Stimulated activated naive B cell treated with anti-CD40 and anti-IgM and Interleukin-4, amounts not matched to agents 10 μg/mL and 1 μg/mL and 100 μg/mL, for 72 hours (primary cell): Measurements from ENCODE around the gene ATP11B.

Experiments
- ATAC-seq, 2 donors: fragments of 150-1000 bp; cut with Tn5 transposase; replicated peaks; 2 replicates each; pipeline ENCODE4 v1.10.0; 2021; ENCODE audit warnings: moderate library complexity in 1 of 2
- DNase-seq: peaks from one replicate; pipeline ENCODE4 v3.0.0; 2021
- H3K27ac Mint-ChIP-seq: one replicate; pipeline ENCODE4 v1.8.0; 2022; ENCODE audit warnings: mild to moderate bottlenecking, mixed read lengths
- H3K27me3 Mint-ChIP-seq, 2 donors: one replicate each; pipeline ENCODE4 v1.8.0; 2022; ENCODE audit warnings: mixed read lengths in 2 of 2
- H3K36me3 Mint-ChIP-seq, 2 donors: one replicate each; pipeline ENCODE4 v1.8.0; 2022; ENCODE audit warnings: mixed read lengths in 2 of 2, mild to moderate bottlenecking in 1 of 2
- H3K4me1 Mint-ChIP-seq, 2 donors: one replicate each; pipeline ENCODE4 v1.8.0; 2022; ENCODE audit warnings: mixed read lengths in 2 of 2, mild to moderate bottlenecking in 1 of 2
- H3K4me3 Mint-ChIP-seq, 2 donors: one replicate each; pipeline ENCODE4 v1.8.0; 2022; ENCODE audit warnings: mild to moderate bottlenecking in 2 of 2, mixed read lengths in 2 of 2, moderate library complexity in 1 of 2
- H3K9me3 Mint-ChIP-seq, 2 donors: one replicate each; pipeline ENCODE4 v1.8.0; 2022; ENCODE audit warnings: mixed read lengths in 2 of 2, mild to moderate bottlenecking in 1 of 2

The ATP11B gene

GRCh38 chr3:182954553-182955235 is 161.4 kb downstream of the ATP11B start:
- peak; percentile 42 to 60 for ATAC-seq
- Mint-ChIP-seq H3K9me3 (no peaks in the 10 kb centered on the region), H3K36me3 (peaks cover 40 to 49% of the 10 kb centered on the region in 2 donors), H3K27me3 (no peaks in the 10 kb centered on the region), H3K27ac (no peak overlapping the region), H3K4me1 (peaks cover 4 to 15% of the 10 kb centered on the region in 2 donors), H3K4me3 (no peak overlapping the region)
- no peak for DNase-seq

- Mint-ChIP-seq H3K4me1 (peaks cover 4 to 24% of the 10 kb centered on the region in 2 donors), H3K27ac (no peak overlapping the region), H3K27me3 (no peaks in the 10 kb centered on the region), H3K4me3 (no peak overlapping the region), H3K36me3 (peaks cover 34 to 47% of the 10 kb centered on the region in 2 donors), H3K9me3 (no peaks in the 10 kb centered on the region)
- ATAC-seq = no peak
- DNase-seq = no peak
Observed at GRCh38 chr3:182957226-182957625, 163.9 kb downstream of the ATP11B start.

- DNase-seq (no peak), ATAC-seq (no peak)
- Mint-ChIP-seq H3K27me3 (no peaks in the 10 kb centered on the region), H3K36me3 (peaks cover 33 to 47% of the 10 kb centered on the region in 2 donors), H3K9me3 (no peaks in the 10 kb centered on the region), H3K4me1 (peaks cover 3 to 24% of the 10 kb centered on the region in 2 donors), H3K27ac (peak overlapping the region; percentile 84), H3K4me3 (no peak overlapping the region)
Observed at GRCh38 chr3:182957676-182958266, 164.5 kb downstream of the ATP11B start.

- no peak overlapping the region for H3K4me3 Mint-ChIP-seq
- H3K27ac Mint-ChIP-seq = no peak overlapping the region
- no peaks in the 10 kb centered on the region for H3K9me3 Mint-ChIP-seq
- DNase-seq (no peak), ATAC-seq (no peak)
- no peaks in the 10 kb centered on the region for H3K27me3 Mint-ChIP-seq
- peaks cover 2 to 24% of the 10 kb centered on the region in 2 donors for H3K4me1 Mint-ChIP-seq
- H3K36me3 Mint-ChIP-seq = peaks cover 28 to 38% of the 10 kb centered on the region in 2 donors
Observed at GRCh38 chr3:182959474-182960350, 166.4 kb downstream of the ATP11B start.

GRCh38 chr3:182962166-182962565 is 168.9 kb downstream of the ATP11B start:
- no peak for ATAC-seq
- H3K4me1 Mint-ChIP-seq = peaks cover 9 to 23% of the 10 kb centered on the region in 2 donors
- DNase-seq = no peak
- H3K9me3 Mint-ChIP-seq = no peaks in the 10 kb centered on the region
- H3K36me3 Mint-ChIP-seq = peaks cover 16 to 26% of the 10 kb centered on the region in 2 donors
- no peaks in the 10 kb centered on the region for H3K27me3 Mint-ChIP-seq
- no peak overlapping the region for H3K27ac Mint-ChIP-seq
- H3K4me3 Mint-ChIP-seq = no peak overlapping the region

- H3K27ac Mint-ChIP-seq = no peak overlapping the region
- ATAC-seq = no peak
- no peaks in the 10 kb centered on the region for H3K9me3 Mint-ChIP-seq
- DNase-seq = no peak
- no peaks in the 10 kb centered on the region for H3K27me3 Mint-ChIP-seq
- peaks cover 9 to 19% of the 10 kb centered on the region in 2 donors for H3K36me3 Mint-ChIP-seq
- H3K4me1 Mint-ChIP-seq = peaks cover 19 to 39% of the 10 kb centered on the region in 2 donors
- no peak overlapping the region for H3K4me3 Mint-ChIP-seq
Observed at GRCh38 chr3:182964179-182964578, 170.9 kb downstream of the ATP11B start.

- H3K36me3 Mint-ChIP-seq = peaks cover 6 to 12% of the 10 kb centered on the region in 2 donors
- no peak overlapping the region for H3K27ac Mint-ChIP-seq
- no peak overlapping the region for H3K4me3 Mint-ChIP-seq
- ATAC-seq = no peak
- H3K4me1 Mint-ChIP-seq = peaks cover 21 to 43% of the 10 kb centered on the region in 2 donors
- H3K27me3 Mint-ChIP-seq = no peaks in the 10 kb centered on the region
- H3K9me3 Mint-ChIP-seq = no peaks in the 10 kb centered on the region
- no peak for DNase-seq
Observed at GRCh38 chr3:182965861-182966366, 172.6 kb downstream of the ATP11B start.

- DNase-seq = no peak
- peaks cover 5 to 11% of the 10 kb centered on the region in 2 donors for H3K36me3 Mint-ChIP-seq
- H3K4me3 Mint-ChIP-seq = no peak overlapping the region
- ATAC-seq = peak; percentile 74 to 79
- H3K9me3 Mint-ChIP-seq = no peaks in the 10 kb centered on the region
- no peaks in the 10 kb centered on the region for H3K27me3 Mint-ChIP-seq
- peaks cover 28 to 58% of the 10 kb centered on the region in 2 donors for H3K4me1 Mint-ChIP-seq
- H3K27ac Mint-ChIP-seq = peak overlapping the region; percentile 53
Observed at GRCh38 chr3:182967218-182968204, 174.2 kb downstream of the ATP11B start.

- H3K27me3 Mint-ChIP-seq = no peaks in the 10 kb centered on the region
- H3K36me3 Mint-ChIP-seq = peaks cover 7 to 18% of the 10 kb centered on the region in 2 donors
- H3K27ac Mint-ChIP-seq = no peak overlapping the region
- H3K9me3 Mint-ChIP-seq = no peaks in the 10 kb centered on the region
- H3K4me3 Mint-ChIP-seq = no peak overlapping the region
- H3K4me1 Mint-ChIP-seq = peaks cover 28 to 59% of the 10 kb centered on the region in 2 donors
- DNase-seq = no peak
- no peak for ATAC-seq
Observed at GRCh38 chr3:182969277-182969676, 176.0 kb downstream of the ATP11B start.

GRCh38 chr3:182969853-182970252 is 176.5 kb downstream of the ATP11B start:
- Mint-ChIP-seq H3K4me3 (no peak overlapping the region), H3K4me1 (peaks cover 28 to 59% of the 10 kb centered on the region in 2 donors), H3K36me3 (peaks cover 7 to 18% of the 10 kb centered on the region in 2 donors), H3K27me3 (no peaks in the 10 kb centered on the region), H3K9me3 (no peaks in the 10 kb centered on the region), H3K27ac (no peak overlapping the region)
- DNase-seq (no peak), ATAC-seq (no peak)

GRCh38 chr3:182970811-182971418 is 177.6 kb downstream of the ATP11B start:
- no peaks in the 10 kb centered on the region for H3K9me3 Mint-ChIP-seq
- H3K27me3 Mint-ChIP-seq = no peaks in the 10 kb centered on the region
- peaks cover 7 to 18% of the 10 kb centered on the region in 2 donors for H3K36me3 Mint-ChIP-seq
- peaks cover 27 to 65% of the 10 kb centered on the region in 2 donors for H3K4me1 Mint-ChIP-seq
- DNase-seq (no peak), ATAC-seq (no peak)
- H3K27ac Mint-ChIP-seq = no peak overlapping the region
- no peak overlapping the region for H3K4me3 Mint-ChIP-seq
